ENCODE data around the gene P2RX3.

Gene P2RX3

DNA sequence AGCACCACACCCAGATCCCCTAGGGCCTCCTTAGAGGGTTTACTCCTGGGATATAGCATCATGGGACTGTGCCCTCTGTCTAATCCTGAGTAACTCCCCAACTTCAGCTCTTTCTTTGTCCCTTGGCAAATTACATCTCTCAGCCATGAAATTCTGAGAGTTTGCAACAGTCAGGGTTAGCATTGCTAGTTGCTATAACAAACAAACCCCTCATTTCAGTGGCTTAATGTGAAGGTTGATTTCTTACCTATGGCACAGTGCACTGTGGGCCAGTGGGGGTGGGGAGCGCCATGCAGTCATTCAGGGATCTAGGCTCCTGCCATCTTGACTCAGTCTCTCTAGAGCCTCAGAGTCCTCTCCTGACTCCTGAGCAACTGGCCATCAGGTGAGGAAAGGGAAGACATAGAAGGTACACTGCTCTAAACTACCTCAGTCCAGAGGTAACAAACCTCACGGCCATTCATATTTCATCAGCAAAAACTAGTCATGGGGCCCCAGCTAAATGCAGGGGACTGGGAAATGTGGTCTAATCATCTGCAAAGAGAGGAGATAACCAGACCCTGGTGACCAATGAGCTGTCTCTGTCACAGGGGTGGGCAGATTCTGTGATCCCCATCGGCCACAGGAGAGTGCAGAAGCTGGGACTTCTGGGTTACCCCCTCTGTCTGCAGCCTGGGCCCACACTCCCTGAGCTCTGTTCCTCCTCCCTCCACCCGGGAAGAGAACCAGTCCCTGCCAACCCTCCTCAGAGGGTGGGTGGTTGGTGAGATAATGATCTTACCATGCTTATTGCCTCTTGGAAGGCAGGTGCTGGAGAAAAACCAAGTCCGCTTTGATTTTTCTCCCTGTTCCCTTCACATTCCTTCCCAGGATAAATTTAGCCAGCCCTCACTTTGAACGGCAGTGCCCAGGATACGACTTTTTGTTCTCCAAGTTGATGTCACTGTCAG is 25.3 kb downstream of the P2RX3 start:
- no peak overlapping the region for H3K4me3 ChIP-seq (ENCODE audit: low read depth, low read length)
- no peaks in the 10 kb centered on the region for H3K36me3 ChIP-seq (replicated peaks)
- in situ Hi-C loops (cut with HindIII; ENCODE audit: low pct_ligation_motif_present, low sequenced_read_pairs), result no loop called here
- TF ChIP-seq, protein P1, sequence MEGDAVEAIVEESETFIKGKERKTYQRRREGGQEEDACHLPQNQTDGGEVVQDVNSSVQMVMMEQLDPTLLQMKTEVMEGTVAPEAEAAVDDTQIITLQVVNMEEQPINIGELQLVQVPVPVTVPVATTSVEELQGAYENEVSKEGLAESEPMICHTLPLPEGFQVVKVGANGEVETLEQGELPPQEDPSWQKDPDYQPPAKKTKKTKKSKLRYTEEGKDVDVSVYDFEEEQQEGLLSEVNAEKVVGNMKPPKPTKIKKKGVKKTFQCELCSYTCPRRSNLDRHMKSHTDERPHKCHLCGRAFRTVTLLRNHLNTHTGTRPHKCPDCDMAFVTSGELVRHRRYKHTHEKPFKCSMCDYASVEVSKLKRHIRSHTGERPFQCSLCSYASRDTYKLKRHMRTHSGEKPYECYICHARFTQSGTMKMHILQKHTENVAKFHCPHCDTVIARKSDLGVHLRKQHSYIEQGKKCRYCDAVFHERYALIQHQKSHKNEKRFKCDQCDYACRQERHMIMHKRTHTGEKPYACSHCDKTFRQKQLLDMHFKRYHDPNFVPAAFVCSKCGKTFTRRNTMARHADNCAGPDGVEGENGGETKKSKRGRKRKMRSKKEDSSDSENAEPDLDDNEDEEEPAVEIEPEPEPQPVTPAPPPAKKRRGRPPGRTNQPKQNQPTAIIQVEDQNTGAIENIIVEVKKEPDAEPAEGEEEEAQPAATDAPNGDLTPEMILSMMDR (IDR thresholded peaks at IDR 0.05; ENCODE audit: low read depth, low read length, missing control alignments), result no peak
- no peak for DNase-seq
- no peak overlapping the region for H3K27ac ChIP-seq
- H3K27me3 ChIP-seq (replicated peaks), result no peaks in the 10 kb centered on the region

- no peaks in the 10 kb centered on the region for H3K36me3 ChIP-seq (replicated peaks)
- H3K27me3 ChIP-seq (replicated peaks), result no peaks in the 10 kb centered on the region
- TF ChIP-seq, protein P1 (IDR thresholded peaks at IDR 0.05; ENCODE audit: low read depth, low read length, missing control alignments), result no peak
- DNase-seq, result no peak
- no peak overlapping the region for H3K27ac ChIP-seq
- in situ Hi-C loops (cut with HindIII; ENCODE audit: low pct_ligation_motif_present, low sequenced_read_pairs), result no loop called here
- H3K4me3 ChIP-seq (ENCODE audit: low read depth, low read length), result no peak overlapping the region
Observed at GRCh38 chr11:57364851-57365660, 26.9 kb downstream of the P2RX3 start.

DNA sequence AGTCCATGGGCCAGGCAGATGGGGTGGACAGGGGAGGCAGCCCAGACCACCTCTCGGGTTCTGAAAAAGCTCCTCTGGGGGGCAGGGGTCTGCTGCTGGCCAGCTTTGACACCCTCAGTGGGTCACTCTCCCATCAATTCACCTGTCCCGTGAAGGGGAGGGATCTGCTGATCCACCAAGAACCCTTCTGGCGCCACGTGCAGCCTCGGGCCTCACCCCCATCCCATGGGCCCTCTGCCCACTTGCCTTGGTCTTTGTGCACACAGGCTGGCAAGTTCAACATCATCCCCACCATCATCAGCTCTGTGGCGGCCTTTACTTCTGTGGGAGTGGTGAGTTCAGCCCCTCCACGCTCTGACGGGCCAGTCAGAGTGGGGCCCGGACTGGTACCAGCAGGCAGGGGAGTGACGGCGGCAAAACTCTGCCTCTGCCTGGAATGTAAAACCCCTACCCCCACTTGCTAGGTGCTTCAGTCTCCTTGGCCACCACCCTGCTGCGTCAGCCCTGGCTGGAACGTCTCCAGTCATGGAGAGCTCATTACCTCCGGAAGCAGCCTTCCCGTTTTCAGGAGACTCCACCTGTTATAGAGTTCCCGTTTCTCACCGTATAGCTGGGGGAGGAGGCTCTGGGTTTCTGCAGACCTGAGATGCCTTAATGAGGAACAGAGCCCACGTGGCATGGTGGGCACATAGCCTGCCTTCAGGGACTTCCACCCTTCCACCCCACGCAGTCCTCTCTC is 30.1 kb downstream of the P2RX3 start:
- TF ChIP-seq, protein P1 (IDR thresholded peaks at IDR 0.05; ENCODE audit: low read depth, low read length, missing control alignments), result no peak
- no peaks in the 10 kb centered on the region for H3K27me3 ChIP-seq (replicated peaks)
- H3K4me3 ChIP-seq (ENCODE audit: low read depth, low read length), result no peak overlapping the region
- H3K36me3 ChIP-seq (replicated peaks), result no peaks in the 10 kb centered on the region
- no peak overlapping the region for H3K27ac ChIP-seq
- DNase-seq, result no peak
- in situ Hi-C loops (cut with HindIII; ENCODE audit: low pct_ligation_motif_present, low sequenced_read_pairs), result no loop called here

- TF ChIP-seq, protein P1 (IDR thresholded peaks at IDR 0.05; ENCODE audit: low read depth, low read length, missing control alignments), result no peak
- H3K27me3 ChIP-seq (replicated peaks), result no peaks in the 10 kb centered on the region
- in situ Hi-C loops (cut with HindIII; ENCODE audit: low pct_ligation_motif_present, low sequenced_read_pairs), result no loop called here
- DNase-seq, result no peak
- H3K4me3 ChIP-seq (ENCODE audit: low read depth, low read length), result no peak overlapping the region
- no peaks in the 10 kb centered on the region for H3K36me3 ChIP-seq (replicated peaks)
- no peak overlapping the region for H3K27ac ChIP-seq
Observed at GRCh38 chr11:57368845-57369232, 30.7 kb downstream of the P2RX3 start.

- H3K27me3 ChIP-seq (replicated peaks), result no peaks in the 10 kb centered on the region
- no peaks in the 10 kb centered on the region for H3K36me3 ChIP-seq (replicated peaks)
- peak; percentile 43 for DNase-seq
- in situ Hi-C loops (cut with HindIII; ENCODE audit: low pct_ligation_motif_present, low sequenced_read_pairs), result no loop called here
- TF ChIP-seq, protein P1 (IDR thresholded peaks at IDR 0.05; ENCODE audit: low read depth, low read length, missing control alignments), result no peak
- H3K27ac ChIP-seq, result no peak overlapping the region
- H3K4me3 ChIP-seq (ENCODE audit: low read depth, low read length), result no peak overlapping the region
Observed at GRCh38 chr11:57370251-57370650, 32.1 kb downstream of the P2RX3 start.

Measured in brain microvascular endothelial cell (primary cell).